ENCODE measurements around the gene TTC21B.

TTC21B gene

GRCh38 chr2:165827921-165828276 lies 125.7 kb downstream of the TTC21B start:
- DNase-seq, result no peak

- no peak for DNase-seq
Measured at GRCh38 chr2:165827016-165827920, 126.3 kb downstream of the TTC21B start.

GRCh38 chr2:165825041-165825440 lies 128.5 kb downstream of the TTC21B start:
- DNase-seq, result no peak
